Measurements from ENCODE around the gene SGSM1. TPM values are rescaled to one million over a fixed set of nuclear protein-coding genes. Genes with fewer than 3 reads are reported as not detected.

Gene SGSM1, protein sequence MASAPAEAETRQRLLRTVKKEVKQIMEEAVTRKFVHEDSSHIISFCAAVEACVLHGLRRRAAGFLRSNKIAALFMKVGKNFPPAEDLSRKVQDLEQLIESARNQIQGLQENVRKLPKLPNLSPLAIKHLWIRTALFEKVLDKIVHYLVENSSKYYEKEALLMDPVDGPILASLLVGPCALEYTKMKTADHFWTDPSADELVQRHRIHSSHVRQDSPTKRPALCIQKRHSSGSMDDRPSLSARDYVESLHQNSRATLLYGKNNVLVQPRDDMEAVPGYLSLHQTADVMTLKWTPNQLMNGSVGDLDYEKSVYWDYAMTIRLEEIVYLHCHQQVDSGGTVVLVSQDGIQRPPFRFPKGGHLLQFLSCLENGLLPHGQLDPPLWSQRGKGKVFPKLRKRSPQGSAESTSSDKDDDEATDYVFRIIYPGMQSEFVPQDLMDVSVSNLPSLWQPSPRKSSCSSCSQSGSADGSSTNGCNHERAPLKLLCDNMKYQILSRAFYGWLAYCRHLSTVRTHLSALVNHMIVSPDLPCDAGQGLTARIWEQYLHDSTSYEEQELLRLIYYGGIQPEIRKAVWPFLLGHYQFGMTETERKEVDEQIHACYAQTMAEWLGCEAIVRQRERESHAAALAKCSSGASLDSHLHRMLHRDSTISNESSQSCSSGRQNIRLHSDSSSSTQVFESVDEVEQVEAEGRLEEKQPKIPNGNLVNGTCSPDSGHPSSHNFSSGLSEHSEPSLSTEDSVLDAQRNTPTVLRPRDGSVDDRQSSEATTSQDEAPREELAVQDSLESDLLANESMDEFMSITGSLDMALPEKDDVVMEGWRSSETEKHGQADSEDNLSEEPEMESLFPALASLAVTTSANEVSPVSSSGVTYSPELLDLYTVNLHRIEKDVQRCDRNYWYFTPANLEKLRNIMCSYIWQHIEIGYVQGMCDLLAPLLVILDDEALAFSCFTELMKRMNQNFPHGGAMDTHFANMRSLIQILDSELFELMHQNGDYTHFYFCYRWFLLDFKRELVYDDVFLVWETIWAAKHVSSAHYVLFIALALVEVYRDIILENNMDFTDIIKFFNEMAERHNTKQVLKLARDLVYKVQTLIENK
- not detected in 2 replicates for total RNA-seq
- long read RNA-seq, result 0 reads

DNA sequence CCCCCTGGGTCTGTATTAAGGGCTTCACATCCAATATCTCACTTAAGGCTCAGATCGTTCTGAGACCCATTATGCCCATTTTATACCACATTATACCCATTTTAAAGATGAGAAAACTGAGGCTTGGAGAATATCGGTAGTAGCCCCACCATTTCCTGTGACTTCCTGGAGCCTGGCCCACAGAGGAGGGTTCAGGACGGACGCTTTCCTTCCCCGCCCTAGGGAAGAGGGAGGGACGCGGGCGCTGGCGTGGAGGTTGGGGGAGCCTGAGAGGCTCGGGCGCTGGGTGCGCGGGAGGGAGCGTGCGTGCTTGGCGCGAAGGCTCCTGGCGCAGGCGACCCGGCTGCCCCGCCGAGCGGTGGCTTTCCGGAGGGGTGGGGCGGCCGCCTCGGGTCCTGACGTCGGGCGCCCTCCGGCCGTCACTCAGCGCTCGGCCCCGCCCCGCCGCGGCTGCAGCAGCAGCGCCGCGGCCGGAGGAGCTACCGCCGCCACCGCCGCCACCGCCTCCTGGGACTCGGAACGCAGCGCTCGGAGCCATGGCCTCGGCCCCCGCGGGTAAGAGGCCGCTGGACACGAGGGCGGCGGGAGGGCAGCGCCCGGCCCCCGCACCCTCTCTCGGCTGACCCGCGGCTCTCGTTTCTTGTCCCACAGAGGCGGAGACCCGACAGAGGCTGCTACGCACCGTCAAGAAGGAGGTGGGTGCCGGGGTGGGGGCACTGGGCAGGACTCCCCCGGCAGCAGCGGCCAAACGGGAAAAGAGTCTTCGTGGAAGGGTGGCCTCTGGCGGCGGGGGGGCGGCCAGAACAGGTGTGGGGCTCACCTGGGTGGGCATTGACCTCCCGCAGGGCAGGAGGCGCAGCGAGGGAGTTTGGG lies at the start of gene SGSM1:
Gene SGSM1 (plus strand): TSS at position 422 of the 873 bp plus-strand sequence. CDS start 115 bp downstream, at position 537.
- peaks cover 30% of the 10 kb centered on the region for H3K27me3 Mint-ChIP-seq (ENCODE audit: unreplicated experiment)
- H3K9me3 Mint-ChIP-seq (ENCODE audit: unreplicated experiment), result no peaks in the 10 kb centered on the region
- H3K4me1 Mint-ChIP-seq (ENCODE audit: unreplicated experiment), result no peaks in the 10 kb centered on the region
- H3K27ac Mint-ChIP-seq (ENCODE audit: unreplicated experiment), result no peak within 1 kb of the TSS
- DNase-seq (ENCODE audit: extremely low spot score, unreplicated experiment), result no peak
- TF ChIP-seq, protein P1, sequence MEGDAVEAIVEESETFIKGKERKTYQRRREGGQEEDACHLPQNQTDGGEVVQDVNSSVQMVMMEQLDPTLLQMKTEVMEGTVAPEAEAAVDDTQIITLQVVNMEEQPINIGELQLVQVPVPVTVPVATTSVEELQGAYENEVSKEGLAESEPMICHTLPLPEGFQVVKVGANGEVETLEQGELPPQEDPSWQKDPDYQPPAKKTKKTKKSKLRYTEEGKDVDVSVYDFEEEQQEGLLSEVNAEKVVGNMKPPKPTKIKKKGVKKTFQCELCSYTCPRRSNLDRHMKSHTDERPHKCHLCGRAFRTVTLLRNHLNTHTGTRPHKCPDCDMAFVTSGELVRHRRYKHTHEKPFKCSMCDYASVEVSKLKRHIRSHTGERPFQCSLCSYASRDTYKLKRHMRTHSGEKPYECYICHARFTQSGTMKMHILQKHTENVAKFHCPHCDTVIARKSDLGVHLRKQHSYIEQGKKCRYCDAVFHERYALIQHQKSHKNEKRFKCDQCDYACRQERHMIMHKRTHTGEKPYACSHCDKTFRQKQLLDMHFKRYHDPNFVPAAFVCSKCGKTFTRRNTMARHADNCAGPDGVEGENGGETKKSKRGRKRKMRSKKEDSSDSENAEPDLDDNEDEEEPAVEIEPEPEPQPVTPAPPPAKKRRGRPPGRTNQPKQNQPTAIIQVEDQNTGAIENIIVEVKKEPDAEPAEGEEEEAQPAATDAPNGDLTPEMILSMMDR (IDR thresholded peaks at IDR 0.05), result no peak
- peak within 1 kb of the TSS; percentile 51 for H3K4me3 Mint-ChIP-seq (ENCODE audit: unreplicated experiment)
- no peaks in the 10 kb centered on the region for H3K36me3 Mint-ChIP-seq (ENCODE audit: unreplicated experiment)

DNA sequence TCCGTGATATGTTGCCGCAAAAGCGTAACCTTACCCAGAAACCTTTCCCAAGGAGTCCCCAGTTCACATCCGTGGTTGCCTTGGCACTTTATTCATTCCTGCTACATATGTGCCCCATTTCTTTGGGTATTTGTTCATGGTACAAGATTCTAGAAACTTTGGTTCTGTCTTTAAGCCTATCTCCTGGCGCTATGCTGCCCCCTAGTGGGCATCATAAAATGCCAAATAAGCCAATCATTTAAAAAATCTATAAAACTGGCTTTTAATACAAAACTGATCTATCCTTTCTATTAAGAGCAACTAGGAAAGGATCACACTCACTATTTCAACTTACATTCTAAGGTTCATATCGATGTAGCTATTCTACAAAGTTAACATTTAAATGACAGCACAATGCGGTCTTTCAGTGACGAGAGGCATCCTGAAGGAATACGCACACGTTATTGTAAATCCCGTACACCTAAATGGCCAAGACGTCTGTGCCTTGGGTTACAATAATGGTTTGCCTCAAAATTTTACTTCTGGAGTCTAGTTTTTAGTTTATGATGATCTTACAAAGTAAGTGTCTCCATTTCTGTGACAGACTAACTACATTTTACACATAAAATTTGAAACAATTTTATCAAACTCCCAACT lies 47.7 kb upstream of the SGSM1 start:
- no peaks in the 10 kb centered on the region for H3K4me1 Mint-ChIP-seq (ENCODE audit: unreplicated experiment)
- no peaks in the 10 kb centered on the region for H3K9me3 Mint-ChIP-seq (ENCODE audit: unreplicated experiment)

DNA sequence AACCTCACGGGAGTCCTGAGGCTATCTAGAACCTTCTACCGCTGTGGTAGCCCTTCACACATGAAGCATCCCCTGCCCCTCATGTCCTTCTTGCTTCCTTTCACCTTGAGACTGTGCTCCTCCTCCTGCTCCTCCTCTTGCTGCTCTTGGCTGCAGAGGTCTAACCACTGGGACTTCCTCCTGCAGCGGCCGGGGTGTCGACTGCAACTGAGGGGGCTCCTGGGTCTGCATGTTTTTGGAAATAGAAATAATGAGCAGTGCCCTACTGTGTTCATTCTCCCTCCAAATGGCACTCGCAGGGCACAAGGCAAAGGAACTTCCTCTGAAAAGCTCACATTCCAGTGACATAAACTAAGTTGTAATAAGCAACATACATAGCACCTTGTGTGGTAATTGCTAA lies 46.2 kb upstream of the SGSM1 start:
- Mint-ChIP-seq H3K27ac (ENCODE audit: unreplicated experiment) (no peak overlapping the region), H3K4me1 (ENCODE audit: unreplicated experiment) (no peaks in the 10 kb centered on the region), H3K27me3 (ENCODE audit: unreplicated experiment) (peaks cover 23% of the 10 kb centered on the region), H3K4me3 (ENCODE audit: unreplicated experiment) (no peak overlapping the region), H3K9me3 (ENCODE audit: unreplicated experiment) (no peaks in the 10 kb centered on the region), H3K36me3 (ENCODE audit: unreplicated experiment) (no peaks in the 10 kb centered on the region)
- peak; percentile 60 for DNase-seq (ENCODE audit: extremely low spot score, unreplicated experiment)
- TF ChIP-seq, protein P1 (IDR thresholded peaks at IDR 0.05), result no peak

More for the DNA sequence above, 47.7 kb upstream of the SGSM1 start:
- Mint-ChIP-seq H3K36me3 (ENCODE audit: unreplicated experiment) (no peaks in the 10 kb centered on the region), H3K27me3 (ENCODE audit: unreplicated experiment) (peaks cover 24% of the 10 kb centered on the region), H3K27ac (ENCODE audit: unreplicated experiment) (no peak overlapping the region), H3K4me3 (ENCODE audit: unreplicated experiment) (no peak overlapping the region)
- peak; percentile 81 for DNase-seq (ENCODE audit: extremely low spot score, unreplicated experiment)
- TF ChIP-seq, protein P1 (IDR thresholded peaks at IDR 0.05), result peak; percentile 89

DNA sequence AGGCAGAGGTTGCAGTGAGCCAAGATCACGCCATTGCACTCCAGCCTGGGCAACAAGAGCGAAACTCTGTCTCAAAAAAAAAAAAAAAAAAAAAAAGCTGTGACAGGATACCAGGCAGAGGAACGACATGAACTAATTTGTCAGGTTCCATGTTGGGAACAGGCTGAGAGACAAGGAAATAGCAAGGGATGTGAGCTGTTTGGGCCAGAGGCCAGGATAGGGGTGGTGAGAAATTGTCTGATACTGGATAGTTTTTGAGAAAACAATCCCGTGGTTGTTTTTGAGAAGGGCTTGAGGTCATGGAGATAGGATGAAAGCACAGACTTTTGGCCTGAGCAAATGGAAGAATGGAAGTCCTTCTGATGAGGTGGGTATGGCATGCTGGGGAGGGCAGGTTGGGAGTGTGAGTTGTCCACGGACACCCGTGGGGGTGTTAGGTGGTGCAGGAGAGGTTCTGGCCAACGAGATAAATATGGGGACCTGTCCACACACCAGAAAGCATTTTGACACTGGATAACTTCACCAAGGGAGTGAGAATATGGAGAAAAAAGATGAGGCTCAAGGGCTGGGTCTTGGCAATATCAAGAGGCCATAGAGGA lies 45.2 kb upstream of the SGSM1 start:
- Mint-ChIP-seq H3K36me3 (ENCODE audit: unreplicated experiment) (no peaks in the 10 kb centered on the region), H3K27me3 (ENCODE audit: unreplicated experiment) (peaks cover 16% of the 10 kb centered on the region), H3K4me3 (ENCODE audit: unreplicated experiment) (no peak overlapping the region), H3K4me1 (ENCODE audit: unreplicated experiment) (no peaks in the 10 kb centered on the region), H3K9me3 (ENCODE audit: unreplicated experiment) (no peaks in the 10 kb centered on the region), H3K27ac (ENCODE audit: unreplicated experiment) (no peak overlapping the region)
- DNase-seq (ENCODE audit: extremely low spot score, unreplicated experiment), result peak; percentile 53
- TF ChIP-seq, protein P1 (IDR thresholded peaks at IDR 0.05), result no peak
